Measurements from ENCODE around the gene CCDC169.

CCDC169 gene

DNA sequence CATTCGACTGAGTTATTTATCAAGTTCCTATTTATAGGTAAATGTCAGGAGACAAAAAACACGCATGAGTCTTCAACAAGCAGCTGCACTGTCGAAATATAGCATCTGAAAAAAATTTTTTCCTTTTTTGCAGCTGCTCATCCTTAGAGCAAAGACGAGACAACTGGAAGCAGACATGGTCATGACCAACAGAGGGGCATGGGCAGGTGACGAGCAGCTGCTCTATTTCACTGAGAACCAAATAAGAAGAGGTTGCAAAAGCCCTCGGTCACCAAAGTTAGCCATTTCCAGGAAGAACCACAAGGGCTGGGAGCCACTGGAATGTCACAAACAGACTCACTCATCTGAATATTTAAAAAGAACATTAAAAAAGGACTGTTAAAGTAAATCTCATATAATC lies 105.4 kb downstream of the CCDC169 start:
- WGBS: 92% methylated on average over 6 of the region's 6 CpGs
- H3K4me3 ChIP-seq (ENCODE audit: low read length): no peak overlapping the region
- peaks cover 9% of the 10 kb centered on the region; the same call in 1 of the 2 replicates for H3K4me1 ChIP-seq (ENCODE audit: insufficient read depth, low read length)
- H3K9me3 ChIP-seq (ENCODE audit: insufficient read depth, low read depth, low read length): no peaks in the 10 kb centered on the region
- H3K27me3 ChIP-seq (ENCODE audit: insufficient read depth, low read length): no peaks in the 10 kb centered on the region
- no peak overlapping the region for H3K27ac ChIP-seq (ENCODE audit: low read depth, low read length)
- no peak overlapping the region for H3K9ac ChIP-seq (ENCODE audit: low read depth, low read length)
- H3K36me3 ChIP-seq (ENCODE audit: insufficient read depth, low read length): no peaks in the 10 kb centered on the region

DNA sequence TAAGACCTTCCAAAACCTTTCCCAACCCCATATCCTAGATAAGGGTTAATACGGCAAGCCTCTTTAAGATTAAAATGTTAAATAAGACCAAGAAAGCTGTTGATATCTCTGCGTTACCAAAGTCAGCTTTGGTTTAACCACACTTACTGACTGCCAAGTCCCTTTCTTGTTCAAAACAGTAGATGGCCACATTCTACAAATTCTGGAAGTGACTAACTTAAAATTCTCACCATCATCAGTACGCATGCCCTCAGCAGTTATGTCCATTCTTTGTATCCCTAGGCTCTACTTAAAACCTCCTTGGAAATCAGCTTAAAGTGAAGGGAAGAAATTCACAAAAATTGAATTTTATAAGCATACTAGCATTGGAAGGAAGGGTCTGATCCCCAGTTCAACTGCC lies 106.8 kb downstream of the CCDC169 start:
- H3K4me1 ChIP-seq (ENCODE audit: insufficient read depth, low read length): peaks cover 9% of the 10 kb centered on the region; the same call in 1 of the 2 replicates
- H3K9me3 ChIP-seq (ENCODE audit: insufficient read depth, low read depth, low read length): no peaks in the 10 kb centered on the region
- no peak overlapping the region for H3K27ac ChIP-seq (ENCODE audit: low read depth, low read length)
- H3K27me3 ChIP-seq (ENCODE audit: insufficient read depth, low read length): no peaks in the 10 kb centered on the region
- H3K4me3 ChIP-seq (ENCODE audit: low read length): no peak overlapping the region
- WGBS: 95% methylated on average over 3 of the region's 3 CpGs
- no peak overlapping the region for H3K9ac ChIP-seq (ENCODE audit: low read depth, low read length)
- no peaks in the 10 kb centered on the region for H3K36me3 ChIP-seq (ENCODE audit: insufficient read depth, low read length)

DNA sequence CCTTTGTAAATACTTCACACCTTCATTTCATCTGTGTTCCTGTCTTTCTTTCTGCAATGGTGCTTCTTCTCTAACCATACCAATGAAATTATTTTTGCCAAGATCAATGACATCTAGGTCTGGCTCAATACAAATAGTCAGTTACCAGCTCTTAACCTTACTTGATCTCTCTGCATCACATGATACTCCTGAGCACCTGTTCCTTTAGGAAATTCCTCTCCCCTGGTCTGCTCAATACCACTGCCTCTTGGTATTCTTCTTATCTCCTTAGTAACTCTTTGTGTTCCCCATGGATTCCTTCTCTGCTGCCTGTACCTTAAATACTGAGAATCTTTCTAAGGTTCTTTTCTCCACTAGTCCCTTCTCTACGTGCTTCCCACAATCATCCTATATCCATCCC lies 109.2 kb downstream of the CCDC169 start:
- Histone ChIP-seq H3K27me3 (ENCODE audit: insufficient read depth, low read length) (no peaks in the 10 kb centered on the region), H3K9me3 (ENCODE audit: insufficient read depth, low read depth, low read length) (no peaks in the 10 kb centered on the region), H3K4me1 (ENCODE audit: insufficient read depth, low read length) (peaks cover 5% of the 10 kb centered on the region; the same call in 1 of the 2 replicates), H3K36me3 (ENCODE audit: insufficient read depth, low read length) (no peaks in the 10 kb centered on the region), H3K4me3 (ENCODE audit: low read length) (no peak overlapping the region), H3K9ac (ENCODE audit: low read depth, low read length) (no peak overlapping the region), H3K27ac (ENCODE audit: low read depth, low read length) (no peak overlapping the region)
- 93% methylated on average over 1 of the region's 1 CpG for WGBS

DNA sequence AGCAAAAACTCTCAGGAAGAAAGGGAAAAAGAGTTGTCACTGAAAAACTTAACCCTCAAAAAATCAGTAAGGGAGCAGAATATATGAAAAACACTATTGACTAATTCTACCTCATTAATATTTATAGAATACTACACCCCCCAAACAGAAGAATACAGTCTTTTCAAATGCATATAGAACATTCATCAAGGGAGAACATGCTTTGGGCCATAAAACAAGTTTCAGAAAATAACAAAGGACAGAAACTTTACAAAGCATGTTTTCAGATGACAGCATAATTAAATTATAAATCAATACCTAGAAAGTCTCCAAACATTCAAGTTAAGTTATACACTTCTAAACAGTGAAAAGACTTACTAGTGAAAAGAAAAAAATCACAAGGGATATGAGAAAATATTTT lies 113.7 kb downstream of the CCDC169 start:
- H3K4me3 ChIP-seq (ENCODE audit: low read length): no peak overlapping the region
- no peaks in the 10 kb centered on the region for H3K27me3 ChIP-seq (ENCODE audit: insufficient read depth, low read length)
- H3K4me1 ChIP-seq (ENCODE audit: insufficient read depth, low read length): no peaks in the 10 kb centered on the region
- no peak overlapping the region for H3K9ac ChIP-seq (ENCODE audit: low read depth, low read length)
- H3K27ac ChIP-seq (ENCODE audit: low read depth, low read length): no peak overlapping the region
- no peaks in the 10 kb centered on the region for H3K9me3 ChIP-seq (ENCODE audit: insufficient read depth, low read depth, low read length)
- no peaks in the 10 kb centered on the region for H3K36me3 ChIP-seq (ENCODE audit: insufficient read depth, low read length)
